Measurements from ENCODE around the gene BIRC2. TPM values are rescaled to one million over a fixed set of nuclear protein-coding genes. Genes with fewer than 3 reads are reported as not detected.
A peak's percentile ranks its signal among the peaks of the same experiment; 100 is the strongest.

The BIRC2 gene
- polyA plus RNA-seq, 2 of the 4 experiments (the other 2 are of a cell fraction), result 24.2 to 60.4 TPM

DNA sequence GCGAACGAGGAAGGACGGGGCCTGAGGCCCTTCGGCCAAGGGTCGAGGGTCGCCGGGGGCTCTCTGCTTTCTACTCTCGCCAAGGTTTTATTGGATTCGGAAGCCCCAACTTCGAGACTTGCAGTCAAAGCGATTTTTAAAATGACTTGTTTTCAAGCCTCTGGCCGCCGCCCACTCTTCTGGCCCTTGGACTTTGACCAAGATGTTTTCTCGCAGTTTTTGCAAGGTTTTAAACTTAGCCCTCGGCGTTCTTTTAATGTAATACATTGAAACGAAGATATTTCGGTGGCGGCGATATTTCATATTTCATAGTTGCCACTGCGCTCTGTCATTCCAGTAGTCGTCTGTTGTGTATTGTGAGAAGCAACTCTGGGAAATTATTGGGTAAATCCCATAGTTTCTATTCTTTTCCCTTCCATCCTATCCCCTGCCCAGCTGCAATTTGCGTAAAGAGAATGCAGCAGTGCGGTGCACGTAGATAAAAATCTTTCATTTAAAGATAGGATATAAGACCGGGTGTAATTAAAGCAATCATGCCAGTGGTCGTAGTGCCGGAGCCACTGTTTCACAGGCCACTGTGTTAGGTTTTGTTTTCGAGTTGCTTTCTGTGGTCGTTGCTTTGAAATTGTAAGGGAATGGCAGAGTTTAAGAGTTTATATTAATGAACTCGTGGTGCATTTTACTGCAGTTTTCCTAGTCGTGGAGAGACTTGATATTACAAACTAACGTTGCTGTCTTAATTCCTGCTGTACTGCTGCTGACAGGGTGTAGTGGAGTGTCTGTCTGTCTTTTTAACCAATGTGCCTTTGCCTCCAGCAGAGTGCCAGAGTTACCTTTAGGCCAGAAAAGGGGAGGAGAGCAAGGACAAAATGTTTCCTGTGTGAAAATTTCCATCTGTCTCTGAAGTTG is 702 bp downstream of the BIRC2 start:
- peak; percentile 42; the same call in 1 of the 2 replicates for TF ChIP-seq PHF8 (IDR thresholded peaks at IDR 0.05; ENCODE audit: borderline replicate concordance, low read depth)
- no peak for TF ChIP-seq EHMT2 (IDR thresholded peaks at IDR 0.05; ENCODE audit: low read depth)
- Histone ChIP-seq H3K27ac (peak overlapping the region; percentile 94 to 100), H3K4me2 (peak overlapping the region; percentile 88), H3K4me3 (peak overlapping the region; percentile 74), H3K4me1 (peaks cover 38% of the 10 kb centered on the region), H3K9me3 (no peaks in the 10 kb centered on the region)
- FAIRE-seq (no peak), DNase-seq (ENCODE audit: low read depth in 1 of 2, low spot score in 1 of 2) (peak in 1 of 2 experiments; percentile 13), ATAC-seq (peak; percentile 36 to 50; a peak in 5 of 6 replicates)
- CTCF ChIA-PET, result interaction anchor here (1.1 to 1.6 kb wide), 2 partner anchors 16 to 58 kb away, joined by 4 read pairs; no protein-coding TSS in a partner anchor
- POLR2A ChIA-PET, result no interaction called here
- WGBS (ENCODE audit: missing lambda C conversion rate), result 2% methylated on average over 30 of the region's 33 CpGs

DNA sequence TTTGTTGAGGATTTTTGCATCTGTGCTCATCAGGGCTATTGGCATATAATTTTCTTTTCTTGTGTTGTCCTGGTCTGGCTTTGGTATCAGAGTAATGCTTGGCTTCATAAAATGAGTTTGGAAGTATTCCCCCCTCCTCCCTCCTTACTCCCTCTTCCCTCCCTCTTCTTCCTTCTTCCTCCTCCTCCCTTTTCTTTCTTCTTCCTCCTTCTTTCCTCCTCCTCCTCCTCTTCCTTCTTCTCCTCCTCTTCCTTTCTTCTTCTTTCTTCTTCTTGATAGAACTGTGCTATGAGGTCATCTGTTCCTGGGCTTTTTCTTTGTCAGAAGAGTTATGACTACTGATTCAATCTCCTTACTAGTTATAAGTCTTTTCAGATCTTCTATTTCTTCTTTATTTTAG is 10.1 kb downstream of the BIRC2 start:
- no peak overlapping the region for H3K27ac ChIP-seq
- FAIRE-seq, result no peak
- H3K4me3 ChIP-seq, result no peak overlapping the region
- H3K4me1 ChIP-seq, result no peaks in the 10 kb centered on the region
- DNase-seq (ENCODE audit: low read depth in 1 of 2, low spot score in 1 of 2), result no peak
- H3K9me3 ChIP-seq, result peaks cover 15% of the 10 kb centered on the region; the same call in 1 of the 3 replicates
- CTCF ChIA-PET, result no interaction called here
- ATAC-seq, result no peak
- POLR2A ChIA-PET, result no interaction called here
- no peak overlapping the region for H3K4me2 ChIP-seq
- TF ChIP-seq KDM5A (IDR thresholded peaks at IDR 0.05) (no peak), HEYL (CRISPR knock-in tag; IDR thresholded peaks at IDR 0.05) (no peak), MAX (IDR thresholded peaks at IDR 0.05) (no peak), POLR2AphosphoS2 (conservative IDR thresholded peaks at IDR 0.05; ENCODE audit: low read length) (no peak), SREBF2 (IDR thresholded peaks at IDR 0.05) (no peak), TFCP2L1 (CRISPR knock-in tag; IDR thresholded peaks at IDR 0.05) (no peak), RAD21 (conservative IDR thresholded peaks at IDR 0.05 in 1 of 2, IDR thresholded peaks at IDR 0.05 in 1 of 2) (no peak), CEBPB (IDR thresholded peaks at IDR 0.05) (no peak), ZC3H11A (IDR thresholded peaks at IDR 0.05) (no peak), NR3C1 (IDR thresholded peaks at IDR 0.05) (no peak), CHD4 (IDR thresholded peaks at IDR 0.05; ENCODE audit: borderline replicate concordance) (no peak), FOSB (CRISPR knock-in tag; IDR thresholded peaks at IDR 0.05) (no peak), ZSCAN20 (CRISPR knock-in tag; IDR thresholded peaks at IDR 0.05) (no peak), USF2 (IDR thresholded peaks at IDR 0.05) (no peak), EP300 (IDR thresholded peaks at IDR 0.05) (no peak), CBX2 (IDR thresholded peaks at IDR 0.05; ENCODE audit: borderline replicate concordance, low read depth) (no peak), NPAS2 (CRISPR knock-in tag; IDR thresholded peaks at IDR 0.05; ENCODE audit: borderline replicate concordance) (no peak), RARB (CRISPR knock-in tag; IDR thresholded peaks at IDR 0.05) (no peak), PBX3 (IDR thresholded peaks at IDR 0.05) (no peak)
- TF ChIP-seq, protein P1, sequence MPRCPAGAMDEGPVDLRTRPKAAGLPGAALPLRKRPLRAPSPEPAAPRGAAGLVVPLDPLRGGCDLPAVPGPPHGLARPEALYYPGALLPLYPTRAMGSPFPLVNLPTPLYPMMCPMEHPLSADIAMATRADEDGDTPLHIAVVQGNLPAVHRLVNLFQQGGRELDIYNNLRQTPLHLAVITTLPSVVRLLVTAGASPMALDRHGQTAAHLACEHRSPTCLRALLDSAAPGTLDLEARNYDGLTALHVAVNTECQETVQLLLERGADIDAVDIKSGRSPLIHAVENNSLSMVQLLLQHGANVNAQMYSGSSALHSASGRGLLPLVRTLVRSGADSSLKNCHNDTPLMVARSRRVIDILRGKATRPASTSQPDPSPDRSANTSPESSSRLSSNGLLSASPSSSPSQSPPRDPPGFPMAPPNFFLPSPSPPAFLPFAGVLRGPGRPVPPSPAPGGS (IDR thresholded peaks at IDR 0.05), result no peak

All from A549 (cell line).